ENCODE data around the gene ESM1.

DNA sequence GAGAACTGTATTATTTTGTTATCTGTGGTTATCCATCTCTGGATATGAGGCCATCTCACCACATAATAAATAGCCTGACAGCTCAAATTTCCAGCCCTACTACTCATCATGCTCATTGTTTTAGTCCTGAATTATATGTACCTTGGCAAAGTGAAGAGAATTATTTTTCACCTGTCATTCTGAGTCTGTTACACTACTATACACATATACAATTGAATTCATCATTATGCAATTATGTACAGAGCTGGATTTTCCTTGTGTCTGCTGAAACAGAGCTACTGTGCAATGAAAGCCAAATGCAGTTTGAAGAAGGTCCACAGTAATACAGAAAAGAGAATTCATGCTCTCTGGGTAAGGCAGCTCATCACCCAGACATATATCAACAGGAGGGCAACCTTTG, 28.5 kb downstream of the ESM1 start:
- TF ChIP-seq POLR2A (IDR thresholded peaks at IDR 0.05; ENCODE audit: low read depth, low read length), result no peak
- TF ChIP-seq POLR2AphosphoS5 (IDR thresholded peaks at IDR 0.05; ENCODE audit: low read depth, low read length), result no peak
- TF ChIP-seq TAF1 (IDR thresholded peaks at IDR 0.05; ENCODE audit: borderline replicate concordance, low read depth, low read length), result no peak
